SW480 (cell line): ENCODE data around the gene P2RY8.
"Not testable (repeated sequence)": the region's sequence is repeated elsewhere in the genome, so short reads cannot be mapped to it uniquely, and the experiment has no call there.

Experiments used
- DNase-seq: peaks from one replicate; pipeline ENCODE4 v3.0.0-alpha.2; 2016; ENCODE audit warnings: low spot score

Gene P2RY8

GRCh38 chrX:1519022-1519497, 17.9 kb downstream of the P2RY8 start:
- DNase-seq, result no peak

GRCh38 chrX:1518512-1518911, 18.5 kb downstream of the P2RY8 start:
- no peak for DNase-seq

GRCh38 chrX:1516596-1517104, 20.3 kb downstream of the P2RY8 start:
- no peak for DNase-seq

- no peak for DNase-seq
These were observed 25.2 kb downstream of the P2RY8 start for GRCh38 chrX:1511829-1512228.

GRCh38 chrX:1511150-1511549, 25.8 kb downstream of the P2RY8 start:
- DNase-seq, result no peak

GRCh38 chrX:1507511-1508463, 29.2 kb downstream of the P2RY8 start:
- DNase-seq, result no peak

GRCh38 chrX:1506916-1507315, 30.1 kb downstream of the P2RY8 start:
- no peak for DNase-seq

GRCh38 chrX:1502853-1503252, 34.1 kb downstream of the P2RY8 start:
- no peak for DNase-seq

GRCh38 chrX:1502241-1502640, 34.7 kb downstream of the P2RY8 start:
- DNase-seq, result no peak

- DNase-seq, result no peak
These were observed 36.0 kb downstream of the P2RY8 start for GRCh38 chrX:1500701-1501624.

- DNase-seq, result no peak
These were observed 40.9 kb downstream of the P2RY8 start for GRCh38 chrX:1496076-1496475.

- no peak for DNase-seq
These were observed 43.0 kb downstream of the P2RY8 start for GRCh38 chrX:1493877-1494510.

- no peak for DNase-seq
These were observed 43.6 kb downstream of the P2RY8 start for GRCh38 chrX:1493412-1493811.

- no peak for DNase-seq
These were observed 44.5 kb downstream of the P2RY8 start for GRCh38 chrX:1492421-1493012.

- DNase-seq, result peak; percentile 36
These were observed 45.1 kb downstream of the P2RY8 start for GRCh38 chrX:1491851-1492349.

GRCh38 chrX:1491248-1491647, 45.7 kb downstream of the P2RY8 start:
- DNase-seq, result not testable (repeated sequence)

GRCh38 chrX:1490723-1491122, 46.3 kb downstream of the P2RY8 start:
- DNase-seq, result not testable (repeated sequence)

- DNase-seq, result not testable (repeated sequence)
These were observed 47.6 kb downstream of the P2RY8 start for GRCh38 chrX:1489354-1489753.

GRCh38 chrX:1488745-1489144, 48.2 kb downstream of the P2RY8 start:
- DNase-seq, result no peak

- DNase-seq, result no peak
These were observed 48.8 kb downstream of the P2RY8 start for GRCh38 chrX:1488141-1488540.

GRCh38 chrX:1487401-1487800, 49.6 kb downstream of the P2RY8 start:
- DNase-seq, result no peak
